ENCODE results near the gene TECTA.

Gene TECTA

GRCh38 chr11:121194731-121195596 is 93.9 kb downstream of the TECTA start:
- DNase-seq: peak; percentile 71

GRCh38 chr11:121198491-121198890 is 97.4 kb downstream of the TECTA start:
- DNase-seq: no peak

GRCh38 chr11:121199516-121199915 is 98.5 kb downstream of the TECTA start:
- DNase-seq: no peak

- DNase-seq: no peak
These were observed 105.8 kb downstream of the TECTA start for GRCh38 chr11:121206810-121207209.

GRCh38 chr11:121207485-121208115 is 106.6 kb downstream of the TECTA start:
- no peak for DNase-seq

GRCh38 chr11:121210445-121211080 is 109.5 kb downstream of the TECTA start:
- no peak for DNase-seq

GRCh38 chr11:121211626-121212025 is 110.6 kb downstream of the TECTA start:
- no peak for DNase-seq

- DNase-seq: no peak
These were observed 111.7 kb downstream of the TECTA start for GRCh38 chr11:121212536-121213361.

- no peak for DNase-seq
These were observed 112.4 kb downstream of the TECTA start for GRCh38 chr11:121213362-121213893.

GRCh38 chr11:121214861-121215260 is 113.8 kb downstream of the TECTA start:
- no peak for DNase-seq

GRCh38 chr11:121221496-121222200 is 120.6 kb downstream of the TECTA start:
- no peak for DNase-seq

GRCh38 chr11:121223161-121223560 is 122.1 kb downstream of the TECTA start:
- DNase-seq: no peak

- DNase-seq: no peak
These were observed 124.3 kb downstream of the TECTA start for GRCh38 chr11:121225382-121225781.

GRCh38 chr11:121226415-121227263 is 125.6 kb downstream of the TECTA start:
- DNase-seq: no peak

- DNase-seq: no peak
These were observed 127.8 kb downstream of the TECTA start for GRCh38 chr11:121228851-121229250.

GRCh38 chr11:121229495-121230215 is 128.6 kb downstream of the TECTA start:
- no peak for DNase-seq

GRCh38 chr11:121231576-121232278 is 130.7 kb downstream of the TECTA start:
- no peak for DNase-seq

GRCh38 chr11:121235057-121235456 is 134.0 kb downstream of the TECTA start:
- no peak for DNase-seq

Measured in stimulated activated CD4-positive, alpha-beta T cell treated with anti-CD3 and anti-CD28 coated beads, Interleukin-4, amount 100 ng/mL, for 24 hours (primary cell).